Osteocyte (in vitro differentiated cells): ENCODE measurements around the gene TUBGCP3. TPM values are rescaled to one million over a fixed set of nuclear protein-coding genes. Genes with fewer than 3 reads are reported as not detected.

Experiments used
- DNase-seq: peaks from one replicate; pipeline ENCODE4 v3.0.0; 2021; ENCODE audit warnings: mixed read lengths; ENCODE audit not compliant: unreplicated experiment; ENCODE audit errors: extremely low spot score
- H3K27ac Mint-ChIP-seq: one replicate; pipeline ENCODE4 v1.8.0; 2021; ENCODE audit warnings: mild to moderate bottlenecking, mixed read lengths; ENCODE audit not compliant: unreplicated experiment
- H3K27me3 Mint-ChIP-seq: one replicate; pipeline ENCODE4 v1.8.0; 2021; ENCODE audit warnings: mixed read lengths; ENCODE audit not compliant: unreplicated experiment
- H3K36me3 Mint-ChIP-seq: one replicate; pipeline ENCODE4 v1.8.0; 2021; ENCODE audit warnings: mixed read lengths; ENCODE audit not compliant: unreplicated experiment
- H3K4me1 Mint-ChIP-seq: one replicate; pipeline ENCODE4 v1.8.0; 2021; ENCODE audit warnings: mixed read lengths; ENCODE audit not compliant: unreplicated experiment
- H3K4me3 Mint-ChIP-seq: one replicate; pipeline ENCODE4 v1.8.0; 2021; ENCODE audit warnings: mild to moderate bottlenecking, moderate library complexity, mixed read lengths; ENCODE audit not compliant: unreplicated experiment
- H3K9me3 Mint-ChIP-seq: one replicate; pipeline ENCODE4 v1.8.0; 2021; ENCODE audit warnings: mixed read lengths; ENCODE audit not compliant: unreplicated experiment
- CTCF ChIP-seq: fragments of 200-600 bp; sonication (generic); IDR thresholded peaks from 2 replicates; pipeline ENCODE4 v1.5.0; 2021; ENCODE audit warnings: antibody characterized with exemption, mild to moderate bottlenecking, moderate library complexity
- total RNA-seq: library from RNA; stranded (reverse); gene quantifications from 2 replicates; pipeline ENCODE4 v1.2.1, GENCODE V29; 2021

TUBGCP3 gene
- total RNA-seq, 1 donor from 2014 or later: 26.1 TPM

- Mint-ChIP-seq H3K4me3 (no peak overlapping the region), H3K36me3 (no peaks in the 10 kb centered on the region), H3K27ac (no peak overlapping the region), H3K4me1 (no peaks in the 10 kb centered on the region), H3K27me3 (peaks cover 47% of the 10 kb centered on the region), H3K9me3 (no peaks in the 10 kb centered on the region)
- TF ChIP-seq CTCF: peak; percentile 62
- DNase-seq: peak; percentile 65
These were observed 28.8 kb upstream of the TUBGCP3 start for GRCh38 chr13:112616586-112617362.

GRCh38 chr13:112615391-112615790 is 27.4 kb upstream of the TUBGCP3 start:
- Mint-ChIP-seq H3K27me3 (peaks cover 49% of the 10 kb centered on the region), H3K9me3 (no peaks in the 10 kb centered on the region), H3K4me1 (no peaks in the 10 kb centered on the region), H3K27ac (no peak overlapping the region), H3K4me3 (no peak overlapping the region), H3K36me3 (no peaks in the 10 kb centered on the region)
- TF ChIP-seq CTCF: no peak
- peak; percentile 74 for DNase-seq

- DNase-seq: no peak
- no peaks in the 10 kb centered on the region for H3K36me3 Mint-ChIP-seq
- H3K27ac Mint-ChIP-seq: no peak overlapping the region
- H3K9me3 Mint-ChIP-seq: no peaks in the 10 kb centered on the region
- H3K27me3 Mint-ChIP-seq: peaks cover 50% of the 10 kb centered on the region
- TF ChIP-seq CTCF: no peak
- no peaks in the 10 kb centered on the region for H3K4me1 Mint-ChIP-seq
- no peak overlapping the region for H3K4me3 Mint-ChIP-seq
These were observed 26.9 kb upstream of the TUBGCP3 start for GRCh38 chr13:112614835-112615234.

- no peak overlapping the region for H3K4me3 Mint-ChIP-seq
These were observed 20.3 kb upstream of the TUBGCP3 start for GRCh38 chr13:112608212-112608611.

More at GRCh38 chr13:112608212-112608611, 20.3 kb upstream of the TUBGCP3 start:
- no peak for TF ChIP-seq CTCF
- Mint-ChIP-seq H3K4me1 (peaks cover 26% of the 10 kb centered on the region), H3K27ac (no peak overlapping the region), H3K9me3 (no peaks in the 10 kb centered on the region), H3K27me3 (peaks cover 41% of the 10 kb centered on the region), H3K36me3 (no peaks in the 10 kb centered on the region)
- no peak for DNase-seq
